H1 (cell line): Measurements from ENCODE around the gene TRIP13. TPM values are rescaled to one million over a fixed set of nuclear protein-coding genes. Genes with fewer than 3 reads are reported as not detected.

Source experiments
- CTCF ChIA-PET: fragments of 300-600 bp; sonication (Branson Sonifier 250); formaldehyde crosslinking; loops from one replicate; lab custom pipeline; 2021; ENCODE audit not compliant: partially characterized antibody; lab: Charles Lee
- POLR2A ChIA-PET: fragments of 300-600 bp; sonication (Branson Sonifier 250); formaldehyde crosslinking; loops from one replicate; lab custom pipeline; 2021; ENCODE audit warnings: inconsistent platforms; ENCODE audit not compliant: partially characterized antibody; lab: Charles Lee
- DNase-seq, 2 experiments: peaks; one replicate each; pipeline versions ENCODE4 v3.0.0 to v3.0.0-alpha.2; 2010 to 2022; ENCODE audit warnings: low spot score in 2 of 2, low read depth in 1 of 2, mixed read lengths in 1 of 2
- FAIRE-seq: peaks from 2 replicates; lab custom pipeline; 2011; peaks lifted over from hg19 to GRCh38; lab: Jason Lieb, UNC
- H2AFZ ChIP-seq: 2 replicates; pipeline ENCODE4 v1.8.1; 2012; ENCODE audit warnings: low read length, inconsistent platforms
- H2AK5ac ChIP-seq: 2 replicates; pipeline ENCODE4 v1.6.1; 2013; ENCODE audit warnings: low read depth, low read length
- H2BK120ac ChIP-seq: replicated peaks from 2 replicates; pipeline ENCODE3; 2013; ENCODE audit warnings: low read depth, low read length, inconsistent platforms
- H2BK12ac ChIP-seq: 2 replicates; pipeline ENCODE4 v1.6.1; 2013; ENCODE audit warnings: low read depth, low read length
- H2BK15ac ChIP-seq: 2 replicates; pipeline ENCODE4 v1.6.1; 2013; ENCODE audit warnings: low read length
- H2BK20ac ChIP-seq: 2 replicates; pipeline ENCODE4 v1.6.1; 2013; ENCODE audit warnings: low read length
- H2BK5ac ChIP-seq: 2 replicates; pipeline ENCODE4 v1.6.1; 2013; ENCODE audit warnings: low read depth, low read length
- H3K14ac ChIP-seq: 2 replicates; pipeline ENCODE4 v1.6.1; 2013; ENCODE audit warnings: inconsistent platforms; ENCODE audit not compliant: insufficient read length
- H3K18ac ChIP-seq: 2 replicates; pipeline ENCODE4 v1.6.1; 2013; ENCODE audit warnings: low read length; ENCODE audit errors: extremely low read depth
- H3K23ac ChIP-seq: 2 replicates; pipeline ENCODE4 v1.6.1; 2013; ENCODE audit warnings: inconsistent platforms; ENCODE audit not compliant: insufficient read length
- H3K23me2 ChIP-seq: 2 replicates; pipeline ENCODE4 v1.6.1; 2013; ENCODE audit warnings: low read depth, low read length
- H3K27ac ChIP-seq: 2 replicates; pipeline ENCODE4 v1.6.1; 2011; ENCODE audit warnings: low read depth, low read length, inconsistent platforms
- H3K27me3 ChIP-seq, 4 experiments: replicated peaks in 1 of 4; 1 replicate in 1 of 4; 2 replicates in 3 of 4; pipeline versions ENCODE4 v1.6.1 to v1.8.1; 2011 to 2013; ENCODE audit warnings: low read length in 3 of 4, mild to moderate bottlenecking in 3 of 4, inconsistent platforms in 2 of 4, mixed read lengths in 2 of 4, moderate library complexity in 1 of 4; ENCODE audit not compliant: control insufficient read depth in 3 of 4, insufficient read depth in 3 of 4; ENCODE audit errors: extremely low read depth in 1 of 4
- H3K36me3 ChIP-seq, 4 experiments: 2 replicates each; pipeline versions ENCODE4 v1.6.1 to v1.8.1; 2011 to 2013; ENCODE audit warnings: mild to moderate bottlenecking in 4 of 4, low read length in 3 of 4, moderate library complexity in 2 of 4, control low read depth in 1 of 4, inconsistent platforms in 1 of 4; ENCODE audit not compliant: insufficient read depth in 4 of 4, control insufficient read depth in 2 of 4
- H3K4ac ChIP-seq: replicated peaks from 2 replicates; pipeline ENCODE3; 2013; ENCODE audit warnings: low read length, low read depth, mixed read lengths, inconsistent platforms; ENCODE audit not compliant: insufficient read length
- H3K4me1 ChIP-seq, 4 experiments: replicated peaks in 1 of 4; 1 replicate in 1 of 4; 2 replicates in 3 of 4; pipeline versions ENCODE4 v1.6.1 to v1.8.1; 2011 to 2013; ENCODE audit warnings: low read length in 3 of 4, inconsistent platforms in 2 of 4, mixed read lengths in 1 of 4; ENCODE audit not compliant: insufficient read depth in 4 of 4, control insufficient read depth in 3 of 4
- H3K4me2 ChIP-seq, 2 experiments: 2 replicates each; pipeline versions ENCODE4 v1.6.1 to v1.8.1; 2011 to 2013; ENCODE audit warnings: low read depth in 2 of 2, low read length in 2 of 2, control low read depth in 1 of 2, inconsistent platforms in 1 of 2, mild to moderate bottlenecking in 1 of 2; ENCODE audit not compliant: insufficient read depth in 1 of 2
- H3K4me3 ChIP-seq, 4 experiments: fragments of 200-600, 300-600 bp in 1 of 4; sonication (generic), shearing (Covaris generic), sonication (Bioruptor Twin) in 1 of 4; 2 replicates each; pipeline versions ENCODE4 v1.5.1 to v1.8.1; 2011 to 2016; ENCODE audit warnings: low read length in 4 of 4, low read depth in 3 of 4, control low read depth in 2 of 4, inconsistent platforms in 2 of 4, mild to moderate bottlenecking in 2 of 4, mixed read lengths in 1 of 4, moderate library complexity in 1 of 4; ENCODE audit not compliant: insufficient read depth in 2 of 4; ENCODE audit errors: extremely low read depth in 1 of 4
- H3K56ac ChIP-seq: replicated peaks from 2 replicates; pipeline ENCODE3; 2013; ENCODE audit warnings: low read depth, mild to moderate bottlenecking, mixed read lengths, low read length, inconsistent platforms; ENCODE audit not compliant: insufficient read length
- H3K79me1 ChIP-seq: 2 replicates; pipeline ENCODE4 v1.6.1; 2013; ENCODE audit warnings: low read depth, low read length, control low read depth
- H3K79me2 ChIP-seq, 2 experiments: 2 replicates each; pipeline versions ENCODE4 v1.6.1 to v1.8.1; 2012 to 2013; ENCODE audit warnings: low read length in 2 of 2, mild to moderate bottlenecking in 2 of 2, inconsistent platforms in 1 of 2; ENCODE audit not compliant: insufficient read depth in 2 of 2, control insufficient read depth in 1 of 2
- H3K9ac ChIP-seq, 4 experiments: replicated peaks in 1 of 4; 1 replicate in 1 of 4; 2 replicates in 3 of 4; pipeline versions ENCODE4 v1.6.1 to v1.8.1; 2011 to 2013; ENCODE audit warnings: low read depth in 3 of 4, low read length in 3 of 4, control low read depth in 2 of 4, mild to moderate bottlenecking in 2 of 4, moderate library complexity in 2 of 4, inconsistent platforms in 1 of 4; ENCODE audit errors: extremely low read depth in 1 of 4
- H3K9me3 ChIP-seq, 2 experiments: 2 replicates each; pipeline versions ENCODE4 v1.6.1 to v1.8.1; 2012 to 2013; ENCODE audit warnings: mild to moderate bottlenecking in 2 of 2, moderate library complexity in 2 of 2, control low read depth in 1 of 2, inconsistent platforms in 1 of 2, low read depth in 1 of 2, low read length in 1 of 2, mixed read lengths in 1 of 2; ENCODE audit not compliant: insufficient read depth in 2 of 2
- H4K20me1 ChIP-seq, 2 experiments: replicated peaks in 1 of 2; 2 replicates each; pipeline versions ENCODE3 to v1.8.1; 2011 to 2013; ENCODE audit warnings: inconsistent platforms in 2 of 2, low read length in 2 of 2, mild to moderate bottlenecking in 1 of 2; ENCODE audit not compliant: insufficient read depth in 2 of 2, control insufficient read depth in 1 of 2
- H4K5ac ChIP-seq: 2 replicates; pipeline ENCODE4 v1.6.1; 2013; ENCODE audit warnings: low read length, low read depth, mixed read lengths, inconsistent platforms; ENCODE audit not compliant: insufficient read length
- H4K8ac ChIP-seq: 2 replicates; pipeline ENCODE4 v1.8.0; 2013; ENCODE audit warnings: mild to moderate bottlenecking, moderate library complexity, low read length, inconsistent platforms; ENCODE audit not compliant: insufficient read depth; ENCODE audit errors: extremely low read depth
- H4K91ac ChIP-seq: replicated peaks from 2 replicates; pipeline ENCODE3; 2013; ENCODE audit warnings: low read length, mixed read lengths, inconsistent platforms; ENCODE audit not compliant: insufficient read length
- BRCA1 ChIP-seq: IDR thresholded peaks from 2 replicates; pipeline ENCODE4 v1.6.1; 2012; ENCODE audit warnings: low read depth, low read length, improper control_type of control experiment
- CBX5 ChIP-seq: fragments of 300-800, 300-1000 bp; sonication (generic); IDR thresholded peaks from 2 replicates; pipeline ENCODE4 v1.7.1; 2016; ENCODE audit warnings: antibody characterized with exemption, low read length, low read depth
- CHD1 ChIP-seq: IDR thresholded peaks from 2 replicates; pipeline ENCODE4 v1.6.1; 2012; ENCODE audit warnings: low read depth, low read length, improper control_type of control experiment
- FOSL1 ChIP-seq: IDR thresholded peaks from 2 replicates; pipeline ENCODE4 v1.6.1; 2011; ENCODE audit warnings: mild to moderate bottlenecking, low read depth, low read length, moderate library complexity; ENCODE audit not compliant: insufficient read depth
- MAX ChIP-seq: IDR thresholded peaks from 2 replicates; pipeline ENCODE4 v1.6.1; 2012; ENCODE audit warnings: inconsistent platforms
- NANOG ChIP-seq: IDR thresholded peaks from 2 replicates; pipeline ENCODE4 v1.6.1; 2011; ENCODE audit warnings: low read length, low read depth, mild to moderate bottlenecking, inconsistent platforms; ENCODE audit not compliant: insufficient read depth, poor library complexity, severe bottlenecking
- POU5F1 ChIP-seq: IDR thresholded peaks from 2 replicates; pipeline ENCODE4 v1.6.1; 2011; ENCODE audit warnings: low read depth, mild to moderate bottlenecking, low read length, moderate library complexity
- RNF2 ChIP-seq: fragments of 200-900, 300-1000 bp; sonication (generic); IDR thresholded peaks from 2 replicates; pipeline ENCODE4 v1.7.1; 2016; ENCODE audit warnings: borderline replicate concordance, low read depth, mild to moderate bottlenecking, antibody characterized with exemption, low read length; ENCODE audit not compliant: poor library complexity, severe bottlenecking; ENCODE audit errors: missing control alignments
- SP1 ChIP-seq: IDR thresholded peaks from 2 replicates; pipeline ENCODE4 v1.6.1; 2011; ENCODE audit warnings: low read depth, low read length
- WGBS, 2 experiments: shearing (Covaris generic) in 1 of 2; methylation state at CpG; one replicate each; pipeline versions ENCODE4 v1.1.6 to v1.1.7; 2013 to 2015; ENCODE audit warnings: low lambda C conversion rate in 2 of 2, mixed read lengths in 2 of 2, inconsistent platforms in 1 of 2, low coverage in 1 of 2, missing lambda C conversion rate in 1 of 2; ENCODE audit not compliant: insufficient replicate concordance in 2 of 2, insufficient coverage in 1 of 2, insufficient read length in 1 of 2; ENCODE audit errors: extremely low coverage in 1 of 2, missing lambda C conversion rate in 1 of 2; 5-methylcytosine and 5-hydroxymethylcytosine counted together
- polyA plus RNA-seq, 7 experiments: library from polyadenylated mRNA; depleted of rRNA in 3 of 7; stranded (reverse) in 5 of 7; unstranded in 2 of 7; fragments of >200 nt in 5 of 7; fragments of 200-250 nt in 2 of 7; gene quantifications; 1 replicate in 5 of 7; 2 replicates in 1 of 7; 4 replicates in 1 of 7; pipeline versions ENCODE4 v1.2.1 to v1.2.3, GENCODE V29; 2011 to 2013; ENCODE audit warnings: missing spikeins in 2 of 7, mixed read lengths in 2 of 7
- total RNA-seq: library from RNA; stranded (reverse); fragmentation: NEBNext Ultra II Directional; extraction: Animal tissue kit (Norgen Biotek cat#: 25700); gene quantifications from 2 replicates; pipeline ENCODE4 v1.2.1, GENCODE V29; 2021

TRIP13 gene
- total and polyA plus RNA-seq, 2 of the 8 experiments (the other 6 are each of a cell fraction or from before 2014, with no cell fraction given): 20.0 to 39.2 TPM

DNA sequence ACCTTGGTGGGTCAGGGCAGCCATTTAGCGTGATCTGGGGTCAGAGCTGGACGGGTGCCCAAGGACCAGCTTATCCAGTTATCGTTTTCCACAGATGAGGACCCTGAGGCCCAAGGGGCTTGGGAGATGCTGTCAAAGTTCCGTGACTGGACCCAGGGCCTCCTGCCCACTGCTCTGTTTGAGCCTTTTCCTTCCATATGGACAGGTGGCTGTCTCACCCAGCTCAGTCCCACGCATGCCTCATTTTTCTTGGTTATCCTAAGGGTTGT lies 56.5 kb downstream of the TRIP13 start:
- no peak overlapping the region for H2BK5ac ChIP-seq
- H3K56ac ChIP-seq: no peak overlapping the region
- H2BK20ac ChIP-seq: no peak overlapping the region
- no peaks in the 10 kb centered on the region for H4K20me1 ChIP-seq
- DNase-seq: no peak
- 83% methylated on average over 5 of the region's 5 CpGs; no CpG with 5 or more reads in 1 of the 2 experiments for WGBS, 2 experiments
- no peak overlapping the region for H2BK120ac ChIP-seq
- POLR2A ChIA-PET: no interaction called here
- H2BK15ac ChIP-seq: no peak overlapping the region
- H3K4me3 ChIP-seq: no peak overlapping the region
- no peak overlapping the region for H3K14ac ChIP-seq
- H3K23me2 ChIP-seq: no peaks in the 10 kb centered on the region
- H3K27ac ChIP-seq: no peak overlapping the region; the same call in 1 of the 2 replicates
- H4K91ac ChIP-seq: no peak overlapping the region
- H3K27me3 ChIP-seq: peaks cover 0 to 6% (median 4%) of the 10 kb centered on the region in 4 experiments; a peak in 4 of 7 replicates
- H3K4me1 ChIP-seq: peaks cover 0 to 4% (median 0%) of the 10 kb centered on the region in 4 experiments; a peak in 2 of 7 replicates
- H3K79me2 ChIP-seq: no peaks in the 10 kb centered on the region
- H3K18ac ChIP-seq: no peak overlapping the region
- FAIRE-seq: no peak
- TF ChIP-seq CHD1 (no peak), FOSL1 (no peak), SP1 (no peak), POU5F1 (no peak), NANOG (no peak), RNF2 (no peak), CBX5 (no peak), MAX (no peak), BRCA1 (no peak)
- H2AFZ ChIP-seq: no peak overlapping the region
- no peak overlapping the region for H3K4me2 ChIP-seq
- CTCF ChIA-PET: interaction anchor here (0.7 to 3.3 kb wide), 15 partner anchors 8 to 235 kb away, joined by 3 to 14 read pairs (median 3); no protein-coding TSS in a partner anchor
- H4K8ac ChIP-seq: no peak overlapping the region
- H4K5ac ChIP-seq: no peak overlapping the region
- H3K36me3 ChIP-seq: no peaks in the 10 kb centered on the region
- no peak overlapping the region for H2AK5ac ChIP-seq
- H3K4ac ChIP-seq: no peak overlapping the region
- H3K79me1 ChIP-seq: no peaks in the 10 kb centered on the region
- no peak overlapping the region for H3K9ac ChIP-seq
- no peaks in the 10 kb centered on the region for H3K9me3 ChIP-seq
- H3K23ac ChIP-seq: no peak overlapping the region
- H2BK12ac ChIP-seq: no peak overlapping the region
